Mesothelial cell of epicardium (in vitro differentiated cells): Measurements from ENCODE around the gene RRP8. TPM values are rescaled to one million over a fixed set of nuclear protein-coding genes. Genes with fewer than 3 reads are reported as not detected.
A peak's percentile ranks its signal among the peaks of the same experiment; 100 is the strongest.

Source experiments
- DNase-seq, 2 experiments: peaks; one replicate each; pipeline ENCODE4 v3.0.0; 2021; ENCODE audit warnings: low spot score in 2 of 2; ENCODE audit not compliant: unreplicated experiment in 2 of 2
- H3K27ac Mint-ChIP-seq: 2 replicates; pipeline ENCODE4 v1.8.0; 2021; ENCODE audit warnings: mixed read lengths
- H3K27me3 Mint-ChIP-seq: 2 replicates; pipeline ENCODE4 v1.8.0; 2021; ENCODE audit warnings: low read depth, mixed read lengths
- H3K36me3 Mint-ChIP-seq: 2 replicates; pipeline ENCODE4 v1.8.0; 2021; ENCODE audit warnings: mixed read lengths
- H3K4me1 Mint-ChIP-seq: 2 replicates; pipeline ENCODE4 v1.8.0; 2021; ENCODE audit warnings: mixed read lengths
- H3K4me3 Mint-ChIP-seq: 2 replicates; pipeline ENCODE4 v1.8.0; 2021; ENCODE audit warnings: mild to moderate bottlenecking, moderate library complexity, mixed read lengths
- H3K9me3 Mint-ChIP-seq: 2 replicates; pipeline ENCODE4 v1.8.0; 2021; ENCODE audit warnings: mixed read lengths
- CTCF ChIP-seq: fragments of 200-600 bp; sonication (generic); IDR thresholded peaks from one replicate; pipeline ENCODE4 v1.5.0; 2021; ENCODE audit warnings: antibody characterized with exemption; ENCODE audit not compliant: unreplicated experiment
- total RNA-seq: library from RNA; stranded (reverse); gene quantifications from 3 replicates; pipeline ENCODE4 v1.2.1, GENCODE V29; 2021

RRP8 gene
- total RNA-seq, 1 donor from 2014 or later, result 18.6 TPM

GRCh38 chr11:6609502-6610015 lies 6.1 kb upstream of the RRP8 start:
- DNase-seq, result peak in 1 of 2 experiments; percentile 28
- no peaks in the 10 kb centered on the region for H3K9me3 Mint-ChIP-seq
- no peaks in the 10 kb centered on the region for H3K27me3 Mint-ChIP-seq
- H3K36me3 Mint-ChIP-seq, result peaks cover 19% of the 10 kb centered on the region
- H3K4me3 Mint-ChIP-seq, result peak overlapping the region; percentile 36
- TF ChIP-seq CTCF, result no peak
- H3K4me1 Mint-ChIP-seq, result peaks cover 25% of the 10 kb centered on the region
- peak overlapping the region; percentile 48 for H3K27ac Mint-ChIP-seq

- Mint-ChIP-seq H3K4me1 (peaks cover 25% of the 10 kb centered on the region), H3K27ac (no peak overlapping the region), H3K36me3 (peaks cover 19% of the 10 kb centered on the region), H3K27me3 (no peaks in the 10 kb centered on the region), H3K4me3 (no peak overlapping the region), H3K9me3 (no peaks in the 10 kb centered on the region)
- TF ChIP-seq CTCF, result no peak
- DNase-seq, result peak in 1 of 2 experiments; percentile 17
Measured at GRCh38 chr11:6608726-6609501, 5.5 kb upstream of the RRP8 start.

GRCh38 chr11:6608011-6608410 lies 4.6 kb upstream of the RRP8 start:
- H3K27me3 Mint-ChIP-seq, result no peaks in the 10 kb centered on the region
- H3K27ac Mint-ChIP-seq, result no peak overlapping the region
- H3K4me3 Mint-ChIP-seq, result no peak overlapping the region
- H3K4me1 Mint-ChIP-seq, result peaks cover 25% of the 10 kb centered on the region
- TF ChIP-seq CTCF, result no peak
- DNase-seq, result peak in 1 of 2 experiments; percentile 25
- H3K9me3 Mint-ChIP-seq, result no peaks in the 10 kb centered on the region
- H3K36me3 Mint-ChIP-seq, result peaks cover 19% of the 10 kb centered on the region

- no peak overlapping the region for H3K27ac Mint-ChIP-seq
- H3K36me3 Mint-ChIP-seq, result peaks cover 19% of the 10 kb centered on the region
- no peak for TF ChIP-seq CTCF
- peak overlapping the region; percentile 38 for H3K4me3 Mint-ChIP-seq
- no peaks in the 10 kb centered on the region for H3K27me3 Mint-ChIP-seq
- H3K4me1 Mint-ChIP-seq, result peaks cover 25% of the 10 kb centered on the region
- no peaks in the 10 kb centered on the region for H3K9me3 Mint-ChIP-seq
- no peak for DNase-seq
Measured at GRCh38 chr11:6607190-6607795, 3.9 kb upstream of the RRP8 start.

GRCh38 chr11:6606471-6607189 lies 3.2 kb upstream of the RRP8 start:
- Mint-ChIP-seq H3K4me3 (peak overlapping the region; percentile 38), H3K27ac (no peak overlapping the region), H3K4me1 (peaks cover 25% of the 10 kb centered on the region), H3K27me3 (no peaks in the 10 kb centered on the region), H3K36me3 (peaks cover 19% of the 10 kb centered on the region), H3K9me3 (no peaks in the 10 kb centered on the region)
- no peak for TF ChIP-seq CTCF
- peak; percentile 80 to 88 for DNase-seq
